GM12892 (cell line): Measurements from ENCODE around the gene ZNF425.
"Not testable (repeated sequence)": the region's sequence is repeated elsewhere in the genome, so short reads cannot be mapped to it uniquely, and the experiment has no call there.

Experiments
- DNase-seq: peaks from one replicate; pipeline ENCODE4 v3.0.0; 2011; ENCODE audit not compliant: insufficient read length
- FAIRE-seq: peaks from 2 replicates; lab custom pipeline; 2011; peaks lifted over from hg19 to GRCh38; lab: Jason Lieb, UNC
- POLR2A ChIP-seq: IDR thresholded peaks from 2 replicates; pipeline ENCODE4 v1.6.1; 2011; ENCODE audit warnings: low read depth, low read length, control low read depth
- POLR2AphosphoS5 ChIP-seq: IDR thresholded peaks from 2 replicates; pipeline ENCODE4 v1.6.1; 2011; ENCODE audit warnings: low read depth, low read length, control low read depth
- TAF1 ChIP-seq: IDR thresholded peaks from 2 replicates; pipeline ENCODE4 v1.6.1; 2011; ENCODE audit warnings: low read depth, mild to moderate bottlenecking, control low read depth, low read length, borderline replicate concordance

ZNF425 gene

GRCh38 chr7:149070372-149071125 lies 55.6 kb downstream of the ZNF425 start:
- TF ChIP-seq POLR2AphosphoS5 (no peak), POLR2A (no peak), TAF1 (no peak)
- DNase-seq: no peak
- no peak for FAIRE-seq

GRCh38 chr7:149067869-149068268 lies 58.3 kb downstream of the ZNF425 start:
- FAIRE-seq: no peak
- TF ChIP-seq POLR2AphosphoS5 (no peak), POLR2A (no peak), TAF1 (no peak)
- DNase-seq: no peak

DNA sequence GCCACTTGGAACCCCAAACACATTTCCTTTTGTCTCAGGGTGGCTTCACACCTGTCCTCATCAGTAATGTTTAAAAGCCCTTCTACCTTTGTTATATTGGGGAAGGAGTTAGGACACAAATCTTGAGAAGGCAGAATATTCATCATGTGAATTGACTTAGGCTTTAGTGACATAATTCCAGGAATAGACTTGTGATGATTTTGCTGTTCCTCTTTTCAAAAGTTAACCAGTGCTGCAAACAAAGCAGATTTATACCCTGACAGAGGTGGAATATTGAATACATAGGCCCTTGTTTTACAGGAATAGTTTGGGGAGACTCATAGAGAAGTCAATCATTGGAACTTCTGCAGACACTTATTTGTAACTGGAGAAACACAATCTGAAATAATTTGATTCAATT lies 62.6 kb downstream of the ZNF425 start:
- DNase-seq (no peak), FAIRE-seq (no peak)
- no peak for TF ChIP-seq POLR2AphosphoS5
- no peak for TF ChIP-seq POLR2A
- TF ChIP-seq TAF1: no peak

DNA sequence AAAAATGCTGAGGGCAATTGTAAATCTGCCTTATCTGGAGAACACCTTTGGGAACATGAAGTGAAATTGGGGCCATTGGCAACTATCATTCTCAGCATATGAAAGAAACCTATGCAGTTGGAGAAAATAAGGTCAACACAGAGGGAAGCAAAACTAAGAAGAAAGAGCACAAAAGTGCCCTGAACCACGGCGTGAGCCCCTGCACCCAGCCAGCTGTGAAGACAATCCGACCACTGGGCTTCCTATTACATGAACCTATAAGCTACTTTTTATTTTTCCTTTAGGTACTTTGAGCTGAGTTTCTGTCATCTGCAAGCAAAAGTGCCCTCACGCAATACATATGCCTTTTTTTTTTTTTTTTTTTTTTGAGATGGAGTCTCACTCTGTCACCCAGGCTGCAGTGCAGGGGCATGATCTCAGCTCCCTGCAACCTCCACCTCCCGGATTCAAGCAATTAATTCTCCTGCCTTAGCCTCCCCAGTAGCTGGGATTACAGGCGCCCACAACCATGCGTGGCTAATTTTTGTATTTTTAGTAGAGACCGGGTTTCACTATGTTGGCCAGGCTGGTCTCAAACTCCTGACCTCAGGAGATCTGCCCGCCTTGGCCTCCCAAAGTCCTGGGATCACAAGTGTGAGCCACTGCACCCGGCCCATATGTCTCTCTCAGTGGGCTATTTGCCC lies 63.8 kb downstream of the ZNF425 start:
- not testable (repeated sequence) for DNase-seq

GRCh38 chr7:149060156-149060555 lies 66.0 kb downstream of the ZNF425 start:
- TF ChIP-seq POLR2AphosphoS5 (no peak), POLR2A (no peak), TAF1 (no peak)
- DNase-seq: no peak
- FAIRE-seq: no peak

More for the DNA sequence above, 63.8 kb downstream of the ZNF425 start:
- not testable (repeated sequence) for FAIRE-seq

- FAIRE-seq: no peak
- TF ChIP-seq POLR2A: no peak
- TF ChIP-seq TAF1: no peak
- DNase-seq: no peak
These were observed 72.2 kb downstream of the ZNF425 start for GRCh38 chr7:149053885-149054284.

DNA sequence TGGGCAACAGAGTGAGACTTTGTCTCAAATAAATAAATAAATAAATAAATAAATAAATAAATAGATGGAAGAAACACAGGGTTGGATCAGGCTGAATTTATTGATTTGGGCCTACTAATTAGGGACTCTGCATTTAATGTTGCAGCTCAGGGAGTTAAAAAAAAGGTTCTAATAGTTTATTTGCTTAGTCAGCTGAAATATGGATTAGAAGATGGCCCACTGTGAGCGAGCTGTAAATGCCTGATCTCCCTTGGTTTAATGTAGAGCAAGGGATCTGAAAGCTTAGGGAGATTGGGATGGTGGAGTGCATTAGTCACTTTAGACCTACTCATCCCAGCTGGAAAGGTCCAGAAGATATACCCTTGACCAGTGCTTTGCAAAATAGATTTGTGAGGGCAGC lies 72.7 kb downstream of the ZNF425 start:
- DNase-seq (no peak), FAIRE-seq (no peak)
- TF ChIP-seq POLR2AphosphoS5: no peak
